GM23338 (cell line): ENCODE results near the gene PHYHIPL. TPM values are rescaled to one million over a fixed set of nuclear protein-coding genes. Genes with fewer than 3 reads are reported as not detected.

Experiments
- ATAC-seq: fragments of 200-7000 bp; cut with Tn5 transposase; 3 replicates; pipeline ENCODE4 v1.9.1; 2020
- DNase-seq: peaks from one replicate; pipeline ENCODE4 v3.0.0-alpha.2; 2015; ENCODE audit warnings: low spot score
- H2AFZ ChIP-seq: fragments of 200-600 bp; sonication (generic); 2 replicates; pipeline ENCODE4 v1.8.0; 2016; ENCODE audit warnings: antibody characterized with exemption, mild to moderate bottlenecking, moderate library complexity
- H3F3A ChIP-seq: fragments of 200-600 bp; sonication (generic); replicated peaks from 2 replicates; pipeline ENCODE4 v1.8.0; 2017; ENCODE audit warnings: antibody characterized with exemption, mixed run types, low read depth
- H3K27ac ChIP-seq: fragments of 200-600 bp; sonication (generic); 2 replicates; pipeline ENCODE4 v1.6.1; 2016; ENCODE audit warnings: low read depth
- H3K27me3 ChIP-seq: fragments of 200-600 bp; sonication (generic); 2 replicates; pipeline ENCODE4 v1.8.0; 2016; ENCODE audit warnings: mild to moderate bottlenecking, mixed run types, moderate library complexity; ENCODE audit not compliant: insufficient read depth
- H3K36me3 ChIP-seq: fragments of 200-600 bp; sonication (generic); 2 replicates; pipeline ENCODE4 v1.8.0; 2016; ENCODE audit warnings: mild to moderate bottlenecking; ENCODE audit not compliant: insufficient read depth
- H3K4me1 ChIP-seq: fragments of 200-600 bp; sonication (generic); 2 replicates; pipeline ENCODE4 v1.8.0; 2016; ENCODE audit warnings: mild to moderate bottlenecking, moderate library complexity; ENCODE audit not compliant: insufficient read depth
- H3K4me2 ChIP-seq: fragments of 200-600 bp; sonication (generic); 2 replicates; pipeline ENCODE4 v1.7.1; 2017; ENCODE audit warnings: mixed run types
- H3K4me3 ChIP-seq: fragments of 200-600 bp; sonication (generic); 2 replicates; pipeline ENCODE4 v1.6.1; 2016; ENCODE audit warnings: mixed run types
- H3K79me2 ChIP-seq: fragments of 200-600 bp; sonication (generic); replicated peaks from 2 replicates; pipeline ENCODE4 v1.8.0; 2017; ENCODE audit warnings: mild to moderate bottlenecking; ENCODE audit not compliant: insufficient read depth
- H3K9me2 ChIP-seq: fragments of 200-600 bp; sonication (generic); 2 replicates; pipeline ENCODE4 v1.8.0; 2017; ENCODE audit not compliant: insufficient read depth
- H4K20me1 ChIP-seq: fragments of 200-600 bp; sonication (generic); replicated peaks from 2 replicates; pipeline ENCODE4 v1.8.0; 2017; ENCODE audit warnings: mild to moderate bottlenecking; ENCODE audit not compliant: insufficient read depth
- H3K27ac Mint-ChIP-seq: 2 replicates; pipeline ENCODE4 v1.8.0; 2020; ENCODE audit warnings: inconsistent platforms, mild to moderate bottlenecking, moderate library complexity, mixed read lengths
- H3K27me3 Mint-ChIP-seq: 3 replicates; pipeline ENCODE4 v1.8.0; 2022; ENCODE audit warnings: low read depth, mild to moderate bottlenecking, moderate library complexity, mixed read lengths, inconsistent platforms; ENCODE audit not compliant: insufficient read depth, poor library complexity
- H3K36me3 Mint-ChIP-seq: 3 replicates; pipeline ENCODE4 v1.8.0; 2021; ENCODE audit warnings: low read depth, mild to moderate bottlenecking, inconsistent platforms, moderate library complexity, mixed read lengths
- H3K4me1 Mint-ChIP-seq: 3 replicates; pipeline ENCODE4 v1.8.0; 2020; ENCODE audit warnings: mild to moderate bottlenecking, inconsistent platforms, mixed read lengths
- H3K4me3 Mint-ChIP-seq: 3 replicates; pipeline ENCODE4 v1.8.0; 2021; ENCODE audit warnings: moderate library complexity, mild to moderate bottlenecking, inconsistent platforms, mixed read lengths
- H3K9me3 Mint-ChIP-seq: 3 replicates; pipeline ENCODE4 v1.8.0; 2020; ENCODE audit warnings: moderate library complexity, mild to moderate bottlenecking, inconsistent platforms, mixed read lengths
- CREB1 ChIP-seq: fragments of 250-450 bp; sonication (Bioruptor Pico); IDR thresholded peaks from 2 replicates; pipeline ENCODE4 v1.5.0; 2020; ENCODE audit warnings: low read depth, mild to moderate bottlenecking, moderate library complexity
- EZH2 ChIP-seq: fragments of 200-600 bp; sonication (generic); IDR thresholded peaks from one replicate; pipeline ENCODE4 v1.8.0; 2017; ENCODE audit warnings: antibody characterized with exemption, mild to moderate bottlenecking, low read depth; ENCODE audit not compliant: unreplicated experiment
- EZH2phosphoT487 ChIP-seq: fragments of 200-600 bp; sonication (generic); IDR thresholded peaks from one replicate; pipeline ENCODE4 v1.8.1; 2018; ENCODE audit warnings: antibody characterized with exemption; ENCODE audit not compliant: unreplicated experiment
- JUNB ChIP-seq: IDR thresholded peaks from one replicate; pipeline ENCODE4 v1.6.1; 2016; ENCODE audit warnings: antibody characterized with exemption; ENCODE audit not compliant: unreplicated experiment
- NANOG ChIP-seq: IDR thresholded peaks from 2 replicates; pipeline ENCODE4 v1.6.1; 2016; ENCODE audit warnings: antibody characterized with exemption, borderline replicate concordance
- POLR2AphosphoS5 ChIP-seq: IDR thresholded peaks from 2 replicates; pipeline ENCODE4 v1.6.1; 2016; ENCODE audit warnings: antibody characterized with exemption, low read depth
- STAT1 ChIP-seq: IDR thresholded peaks from one replicate; pipeline ENCODE4 v1.6.1; 2016; ENCODE audit warnings: antibody characterized with exemption; ENCODE audit not compliant: unreplicated experiment
- ZNF114 ChIP-seq: fragments of 250-450 bp; sonication (Bioruptor Pico); IDR thresholded peaks from 2 replicates; pipeline ENCODE4 v1.5.0; 2020; ENCODE audit warnings: mild to moderate bottlenecking, moderate library complexity
- ZNF331 ChIP-seq: fragments of 250-450 bp; sonication (Bioruptor Pico); IDR thresholded peaks from 2 replicates; pipeline ENCODE4 v1.5.0; 2020; ENCODE audit warnings: low read depth, mild to moderate bottlenecking, moderate library complexity
- polyA plus RNA-seq: library from polyadenylated mRNA; unstranded; fragments of >200 nt; fragmentation: Nextera tagmentation; extraction: Ambion mirVana; gene quantifications from 2 replicates; pipeline ENCODE4 v1.2.1, GENCODE V29; 2016
- total RNA-seq: library from RNA; depleted of rRNA; stranded (reverse); fragments of >200 nt; shearing (Covaris generic); gene quantifications from 2 replicates; pipeline ENCODE4 v1.2.3, GENCODE V29; 2014
- TF ChIP-seq, protein P1 (sequence below): IDR thresholded peaks from 2 replicates; pipeline ENCODE4 v1.6.1; 2016; ENCODE audit warnings: antibody characterized with exemption
- TF ChIP-seq, protein P2 (sequence below): IDR thresholded peaks from one replicate; pipeline ENCODE4 v1.6.1; 2018; ENCODE audit warnings: antibody characterized with exemption; ENCODE audit not compliant: unreplicated experiment
- TF ChIP-seq, protein P3 (sequence below): fragments of 250-450 bp; sonication (Bioruptor Pico); IDR thresholded peaks from 2 replicates; pipeline ENCODE4 v1.5.0; 2020; ENCODE audit warnings: mild to moderate bottlenecking, moderate library complexity
- TF ChIP-seq, protein P4 (sequence below), 2 experiments: fragments of 200-600 bp in 1 of 2; sonication (generic) in 1 of 2; conservative IDR thresholded peaks; 2 replicates each; pipeline versions ENCODE4 v1.5.1 to v1.6.1; 2016 to 2017; ENCODE audit warnings: antibody characterized with exemption in 2 of 2, low read depth in 2 of 2, mild to moderate bottlenecking in 2 of 2, moderate library complexity in 1 of 2

Gene PHYHIPL
- total and polyA plus RNA-seq, 2 experiments from 2014 or later = 0.24 to 0.27 TPM

DNA sequence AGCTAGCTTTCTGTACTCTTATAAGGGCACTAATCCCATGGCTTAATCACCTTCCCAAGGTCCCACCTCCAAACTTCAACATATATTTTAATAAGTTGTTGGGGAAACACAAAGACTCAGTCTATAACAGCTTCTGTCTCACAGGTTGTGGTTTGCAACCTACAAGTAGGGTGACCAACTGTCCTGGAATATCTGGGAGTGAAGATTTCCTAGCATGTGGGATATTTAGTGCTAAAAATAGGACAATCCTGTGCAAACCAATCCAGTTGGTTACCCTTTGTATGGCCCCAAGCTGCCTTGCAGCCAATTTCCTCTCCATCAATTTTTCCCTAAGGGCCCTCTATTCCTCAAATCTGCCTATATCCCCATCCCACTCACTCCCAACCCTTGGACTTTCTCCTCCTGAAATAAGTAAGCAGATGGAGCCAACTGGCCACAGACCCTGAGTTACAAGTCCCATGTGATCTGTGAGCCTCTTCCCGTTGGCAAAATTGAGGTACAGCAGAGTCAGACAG is 103.6 kb downstream of the PHYHIPL start:
- Histone ChIP-seq H4K20me1 (no peaks in the 10 kb centered on the region), H3K4me2 (no peak overlapping the region), H3K79me2 (no peaks in the 10 kb centered on the region), H3F3A (no peaks in the 10 kb centered on the region), H3K4me1 (peaks cover 12% of the 10 kb centered on the region; the same call in 1 of the 2 replicates), H3K4me3 (no peak overlapping the region), H3K27ac (no peak overlapping the region), H3K9me2 (no peaks in the 10 kb centered on the region; the same call in 1 of the 2 replicates), H2AFZ (no peak overlapping the region), H3K36me3 (no peaks in the 10 kb centered on the region), H3K27me3 (no peaks in the 10 kb centered on the region)
- H3K36me3 Mint-ChIP-seq = no peaks in the 10 kb centered on the region
- H3K9me3 Mint-ChIP-seq = no peaks in the 10 kb centered on the region
- H3K4me1 Mint-ChIP-seq = peaks cover 16% of the 10 kb centered on the region; the same call in 2 of the 3 replicates
- H3K27me3 Mint-ChIP-seq = peaks cover 3% of the 10 kb centered on the region
- no peak overlapping the region for H3K4me3 Mint-ChIP-seq
- H3K27ac Mint-ChIP-seq = no peak overlapping the region
- DNase-seq = no peak
- TF ChIP-seq ZNF114 (CRISPR knock-in tag) (no peak), EZH2 (no peak), CREB1 (CRISPR knock-in tag) (no peak), STAT1 (no peak), EZH2phosphoT487 (no peak), NANOG (no peak), ZNF331 (no peak), JUNB (no peak), POLR2AphosphoS5 (no peak)
- TF ChIP-seq, protein P1, sequence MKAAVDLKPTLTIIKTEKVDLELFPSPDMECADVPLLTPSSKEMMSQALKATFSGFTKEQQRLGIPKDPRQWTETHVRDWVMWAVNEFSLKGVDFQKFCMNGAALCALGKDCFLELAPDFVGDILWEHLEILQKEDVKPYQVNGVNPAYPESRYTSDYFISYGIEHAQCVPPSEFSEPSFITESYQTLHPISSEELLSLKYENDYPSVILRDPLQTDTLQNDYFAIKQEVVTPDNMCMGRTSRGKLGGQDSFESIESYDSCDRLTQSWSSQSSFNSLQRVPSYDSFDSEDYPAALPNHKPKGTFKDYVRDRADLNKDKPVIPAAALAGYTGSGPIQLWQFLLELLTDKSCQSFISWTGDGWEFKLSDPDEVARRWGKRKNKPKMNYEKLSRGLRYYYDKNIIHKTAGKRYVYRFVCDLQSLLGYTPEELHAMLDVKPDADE = no peak
- TF ChIP-seq, protein P2, sequence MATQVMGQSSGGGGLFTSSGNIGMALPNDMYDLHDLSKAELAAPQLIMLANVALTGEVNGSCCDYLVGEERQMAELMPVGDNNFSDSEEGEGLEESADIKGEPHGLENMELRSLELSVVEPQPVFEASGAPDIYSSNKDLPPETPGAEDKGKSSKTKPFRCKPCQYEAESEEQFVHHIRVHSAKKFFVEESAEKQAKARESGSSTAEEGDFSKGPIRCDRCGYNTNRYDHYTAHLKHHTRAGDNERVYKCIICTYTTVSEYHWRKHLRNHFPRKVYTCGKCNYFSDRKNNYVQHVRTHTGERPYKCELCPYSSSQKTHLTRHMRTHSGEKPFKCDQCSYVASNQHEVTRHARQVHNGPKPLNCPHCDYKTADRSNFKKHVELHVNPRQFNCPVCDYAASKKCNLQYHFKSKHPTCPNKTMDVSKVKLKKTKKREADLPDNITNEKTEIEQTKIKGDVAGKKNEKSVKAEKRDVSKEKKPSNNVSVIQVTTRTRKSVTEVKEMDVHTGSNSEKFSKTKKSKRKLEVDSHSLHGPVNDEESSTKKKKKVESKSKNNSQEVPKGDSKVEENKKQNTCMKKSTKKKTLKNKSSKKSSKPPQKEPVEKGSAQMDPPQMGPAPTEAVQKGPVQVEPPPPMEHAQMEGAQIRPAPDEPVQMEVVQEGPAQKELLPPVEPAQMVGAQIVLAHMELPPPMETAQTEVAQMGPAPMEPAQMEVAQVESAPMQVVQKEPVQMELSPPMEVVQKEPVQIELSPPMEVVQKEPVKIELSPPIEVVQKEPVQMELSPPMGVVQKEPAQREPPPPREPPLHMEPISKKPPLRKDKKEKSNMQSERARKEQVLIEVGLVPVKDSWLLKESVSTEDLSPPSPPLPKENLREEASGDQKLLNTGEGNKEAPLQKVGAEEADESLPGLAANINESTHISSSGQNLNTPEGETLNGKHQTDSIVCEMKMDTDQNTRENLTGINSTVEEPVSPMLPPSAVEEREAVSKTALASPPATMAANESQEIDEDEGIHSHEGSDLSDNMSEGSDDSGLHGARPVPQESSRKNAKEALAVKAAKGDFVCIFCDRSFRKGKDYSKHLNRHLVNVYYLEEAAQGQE = no peak
- TF ChIP-seq, protein P3, sequence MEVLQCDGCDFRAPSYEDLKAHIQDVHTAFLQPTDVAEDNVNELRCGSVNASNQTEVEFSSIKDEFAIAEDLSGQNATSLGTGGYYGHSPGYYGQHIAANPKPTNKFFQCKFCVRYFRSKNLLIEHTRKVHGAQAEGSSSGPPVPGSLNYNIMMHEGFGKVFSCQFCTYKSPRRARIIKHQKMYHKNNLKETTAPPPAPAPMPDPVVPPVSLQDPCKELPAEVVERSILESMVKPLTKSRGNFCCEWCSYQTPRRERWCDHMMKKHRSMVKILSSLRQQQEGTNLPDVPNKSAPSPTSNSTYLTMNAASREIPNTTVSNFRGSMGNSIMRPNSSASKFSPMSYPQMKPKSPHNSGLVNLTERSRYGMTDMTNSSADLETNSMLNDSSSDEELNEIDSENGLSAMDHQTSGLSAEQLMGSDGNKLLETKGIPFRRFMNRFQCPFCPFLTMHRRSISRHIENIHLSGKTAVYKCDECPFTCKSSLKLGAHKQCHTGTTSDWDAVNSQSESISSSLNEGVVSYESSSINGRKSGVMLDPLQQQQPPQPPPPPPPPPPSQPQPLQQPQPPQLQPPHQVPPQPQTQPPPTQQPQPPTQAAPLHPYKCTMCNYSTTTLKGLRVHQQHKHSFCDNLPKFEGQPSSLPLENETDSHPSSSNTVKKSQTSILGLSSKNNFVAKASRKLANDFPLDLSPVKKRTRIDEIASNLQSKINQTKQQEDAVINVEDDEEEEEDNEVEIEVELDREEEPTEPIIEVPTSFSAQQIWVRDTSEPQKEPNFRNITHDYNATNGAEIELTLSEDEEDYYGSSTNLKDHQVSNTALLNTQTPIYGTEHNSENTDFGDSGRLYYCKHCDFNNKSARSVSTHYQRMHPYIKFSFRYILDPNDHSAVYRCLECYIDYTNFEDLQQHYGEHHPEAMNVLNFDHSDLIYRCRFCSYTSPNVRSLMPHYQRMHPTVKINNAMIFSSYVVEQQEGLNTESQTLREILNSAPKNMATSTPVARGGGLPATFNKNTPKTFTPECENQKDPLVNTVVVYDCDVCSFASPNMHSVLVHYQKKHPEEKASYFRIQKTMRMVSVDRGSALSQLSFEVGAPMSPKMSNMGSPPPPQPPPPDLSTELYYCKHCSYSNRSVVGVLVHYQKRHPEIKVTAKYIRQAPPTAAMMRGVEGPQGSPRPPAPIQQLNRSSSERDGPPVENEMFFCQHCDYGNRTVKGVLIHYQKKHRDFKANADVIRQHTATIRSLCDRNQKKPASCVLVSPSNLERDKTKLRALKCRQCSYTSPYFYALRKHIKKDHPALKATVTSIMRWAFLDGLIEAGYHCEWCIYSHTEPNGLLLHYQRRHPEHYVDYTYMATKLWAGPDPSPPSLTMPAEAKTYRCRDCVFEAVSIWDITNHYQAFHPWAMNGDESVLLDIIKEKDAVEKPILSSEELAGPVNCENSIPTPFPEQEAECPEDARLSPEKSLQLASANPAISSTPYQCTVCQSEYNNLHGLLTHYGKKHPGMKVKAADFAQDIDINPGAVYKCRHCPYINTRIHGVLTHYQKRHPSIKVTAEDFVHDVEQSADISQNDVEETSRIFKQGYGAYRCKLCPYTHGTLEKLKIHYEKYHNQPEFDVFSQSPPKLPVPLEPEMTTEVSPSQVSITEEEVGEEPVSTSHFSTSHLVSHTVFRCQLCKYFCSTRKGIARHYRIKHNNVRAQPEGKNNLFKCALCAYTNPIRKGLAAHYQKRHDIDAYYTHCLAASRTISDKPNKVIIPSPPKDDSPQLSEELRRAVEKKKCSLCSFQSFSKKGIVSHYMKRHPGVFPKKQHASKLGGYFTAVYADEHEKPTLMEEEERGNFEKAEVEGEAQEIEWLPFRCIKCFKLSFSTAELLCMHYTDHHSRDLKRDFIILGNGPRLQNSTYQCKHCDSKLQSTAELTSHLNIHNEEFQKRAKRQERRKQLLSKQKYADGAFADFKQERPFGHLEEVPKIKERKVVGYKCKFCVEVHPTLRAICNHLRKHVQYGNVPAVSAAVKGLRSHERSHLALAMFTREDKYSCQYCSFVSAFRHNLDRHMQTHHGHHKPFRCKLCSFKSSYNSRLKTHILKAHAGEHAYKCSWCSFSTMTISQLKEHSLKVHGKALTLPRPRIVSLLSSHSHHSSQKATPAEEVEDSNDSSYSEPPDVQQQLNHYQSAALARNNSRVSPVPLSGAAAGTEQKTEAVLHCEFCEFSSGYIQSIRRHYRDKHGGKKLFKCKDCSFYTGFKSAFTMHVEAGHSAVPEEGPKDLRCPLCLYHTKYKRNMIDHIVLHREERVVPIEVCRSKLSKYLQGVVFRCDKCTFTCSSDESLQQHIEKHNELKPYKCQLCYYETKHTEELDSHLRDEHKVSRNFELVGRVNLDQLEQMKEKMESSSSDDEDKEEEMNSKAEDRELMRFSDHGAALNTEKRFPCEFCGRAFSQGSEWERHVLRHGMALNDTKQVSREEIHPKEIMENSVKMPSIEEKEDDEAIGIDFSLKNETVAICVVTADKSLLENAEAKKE = no peak
- TF ChIP-seq, protein P4, sequence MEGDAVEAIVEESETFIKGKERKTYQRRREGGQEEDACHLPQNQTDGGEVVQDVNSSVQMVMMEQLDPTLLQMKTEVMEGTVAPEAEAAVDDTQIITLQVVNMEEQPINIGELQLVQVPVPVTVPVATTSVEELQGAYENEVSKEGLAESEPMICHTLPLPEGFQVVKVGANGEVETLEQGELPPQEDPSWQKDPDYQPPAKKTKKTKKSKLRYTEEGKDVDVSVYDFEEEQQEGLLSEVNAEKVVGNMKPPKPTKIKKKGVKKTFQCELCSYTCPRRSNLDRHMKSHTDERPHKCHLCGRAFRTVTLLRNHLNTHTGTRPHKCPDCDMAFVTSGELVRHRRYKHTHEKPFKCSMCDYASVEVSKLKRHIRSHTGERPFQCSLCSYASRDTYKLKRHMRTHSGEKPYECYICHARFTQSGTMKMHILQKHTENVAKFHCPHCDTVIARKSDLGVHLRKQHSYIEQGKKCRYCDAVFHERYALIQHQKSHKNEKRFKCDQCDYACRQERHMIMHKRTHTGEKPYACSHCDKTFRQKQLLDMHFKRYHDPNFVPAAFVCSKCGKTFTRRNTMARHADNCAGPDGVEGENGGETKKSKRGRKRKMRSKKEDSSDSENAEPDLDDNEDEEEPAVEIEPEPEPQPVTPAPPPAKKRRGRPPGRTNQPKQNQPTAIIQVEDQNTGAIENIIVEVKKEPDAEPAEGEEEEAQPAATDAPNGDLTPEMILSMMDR (conservative IDR thresholded peaks at IDR 0.05; ENCODE audit: low read depth in 2 of 2) = no peak
- ATAC-seq = no peak
